ENCODE measurements around the gene ARNT2. TPM values are rescaled to one million over a fixed set of nuclear protein-coding genes. Genes with fewer than 3 reads are reported as not detected.

The ARNT2 gene
- total and polyA plus RNA-seq, 2 experiments from 2014 or later, result 3.9 to 5.3 TPM

- TF ChIP-seq EZH2 (IDR thresholded peaks at IDR 0.05; ENCODE audit: borderline replicate concordance) (no peak), EZH2phosphoT487 (IDR thresholded peaks at IDR 0.05; ENCODE audit: low read depth, severe bottlenecking, unreplicated experiment) (no peak), CTCF (IDR thresholded peaks at IDR 0.05; ENCODE audit: poor library complexity) (no peak)
Measured at GRCh38 chr15:80455051-80455648, 51.0 kb downstream of the ARNT2 start.

GRCh38 chr15:80455668-80456442 is 51.7 kb downstream of the ARNT2 start:
- Histone ChIP-seq H3K9me3 (ENCODE audit: low read depth) (no peaks in the 10 kb centered on the region), H3K79me2 (no peaks in the 10 kb centered on the region), H3K4me1 (ENCODE audit: insufficient read depth) (peaks cover 14% of the 10 kb centered on the region), H4K20me1 (ENCODE audit: insufficient read depth, poor library complexity, severe bottlenecking) (no peaks in the 10 kb centered on the region), H3K9me2 (replicated peaks; ENCODE audit: insufficient read depth) (no peaks in the 10 kb centered on the region), H3K36me3 (replicated peaks; ENCODE audit: insufficient read depth, low read depth) (no peaks in the 10 kb centered on the region), H3K4me2 (peak overlapping the region; percentile 28), H3K4me3 (no peak overlapping the region), H3K27me3 (no peaks in the 10 kb centered on the region), H3K27ac (no peak overlapping the region), H2AFZ (no peak overlapping the region)
- WGBS (ENCODE audit: low lambda C conversion rate, missing lambda C conversion rate), result 23% methylated on average over 17 of the region's 17 CpGs
- TF ChIP-seq EZH2 (IDR thresholded peaks at IDR 0.05; ENCODE audit: borderline replicate concordance), result no peak
- TF ChIP-seq CTCF (IDR thresholded peaks at IDR 0.05; ENCODE audit: poor library complexity), result peak; percentile 92
- no peak for TF ChIP-seq EZH2phosphoT487 (IDR thresholded peaks at IDR 0.05; ENCODE audit: low read depth, severe bottlenecking, unreplicated experiment)
- DNase-seq (ENCODE audit: low spot score), result peak; percentile 83

More at GRCh38 chr15:80455051-80455648, 51.0 kb downstream of the ARNT2 start:
- H3K36me3 ChIP-seq (replicated peaks; ENCODE audit: insufficient read depth, low read depth), result no peaks in the 10 kb centered on the region
- H4K20me1 ChIP-seq (ENCODE audit: insufficient read depth, poor library complexity, severe bottlenecking), result no peaks in the 10 kb centered on the region
- no peak overlapping the region for H3K4me3 ChIP-seq
- H3K27me3 ChIP-seq, result no peaks in the 10 kb centered on the region
- DNase-seq (ENCODE audit: low spot score), result no peak
- no peaks in the 10 kb centered on the region for H3K9me2 ChIP-seq (replicated peaks; ENCODE audit: insufficient read depth)
- peaks cover 14% of the 10 kb centered on the region for H3K4me1 ChIP-seq (ENCODE audit: insufficient read depth)
- WGBS (ENCODE audit: low lambda C conversion rate, missing lambda C conversion rate), result 73% methylated on average over 6 of the region's 6 CpGs
- no peaks in the 10 kb centered on the region for H3K79me2 ChIP-seq
- no peak overlapping the region for H3K4me2 ChIP-seq
- no peak overlapping the region for H3K27ac ChIP-seq
- no peaks in the 10 kb centered on the region for H3K9me3 ChIP-seq (ENCODE audit: low read depth)
- H2AFZ ChIP-seq, result no peak overlapping the region

GRCh38 chr15:80456517-80457492 is 52.6 kb downstream of the ARNT2 start:
- DNase-seq (ENCODE audit: low spot score), result peak; percentile 29
- H3K79me2 ChIP-seq, result no peaks in the 10 kb centered on the region
- TF ChIP-seq CTCF (IDR thresholded peaks at IDR 0.05; ENCODE audit: poor library complexity), result no peak
- TF ChIP-seq EZH2 (IDR thresholded peaks at IDR 0.05; ENCODE audit: borderline replicate concordance), result no peak
- no peak for TF ChIP-seq EZH2phosphoT487 (IDR thresholded peaks at IDR 0.05; ENCODE audit: low read depth, severe bottlenecking, unreplicated experiment)
- H3K4me2 ChIP-seq, result no peak overlapping the region
- H3K4me3 ChIP-seq, result no peak overlapping the region
- no peaks in the 10 kb centered on the region for H3K9me2 ChIP-seq (replicated peaks; ENCODE audit: insufficient read depth)
- H2AFZ ChIP-seq, result no peak overlapping the region
- no peaks in the 10 kb centered on the region for H3K27me3 ChIP-seq
- no peak overlapping the region for H3K27ac ChIP-seq
- no peaks in the 10 kb centered on the region for H4K20me1 ChIP-seq (ENCODE audit: insufficient read depth, poor library complexity, severe bottlenecking)
- 55% methylated on average over 4 of the region's 4 CpGs for WGBS (ENCODE audit: low lambda C conversion rate, missing lambda C conversion rate)
- no peaks in the 10 kb centered on the region for H3K9me3 ChIP-seq (ENCODE audit: low read depth)
- no peaks in the 10 kb centered on the region for H3K36me3 ChIP-seq (replicated peaks; ENCODE audit: insufficient read depth, low read depth)
- H3K4me1 ChIP-seq (ENCODE audit: insufficient read depth), result peaks cover 14% of the 10 kb centered on the region

All from hepatocyte (in vitro differentiated cells).